Tibial nerve (tissue), 4 donors: ENCODE results near the gene DNM3. TPM values are rescaled to one million over a fixed set of nuclear protein-coding genes. Genes with fewer than 3 reads are reported as not detected.

Experiments used
- DNase-seq, 2 donors: peaks; one replicate each; pipeline ENCODE4 v3.0.0-alpha.2; 2019; ENCODE audit warnings: low spot score in 2 of 2
- H3K27ac ChIP-seq, 4 donors: fragments of 200-600 bp; sonication (generic) in 3 of 4; one replicate each; pipeline ENCODE4 v1.5.1; 2017 to 2019; ENCODE audit warnings: mild to moderate bottlenecking in 1 of 4
- H3K27me3 ChIP-seq, 2 donors: fragments of 200-600 bp; sonication (generic) in 1 of 2; one replicate each; pipeline versions ENCODE4 v1.5.1 to v1.6.0; 2017 to 2019
- H3K36me3 ChIP-seq, 3 donors: fragments of 200-600 bp; sonication (generic); one replicate each; pipeline ENCODE4 v1.5.1; 2018 to 2019
- H3K4me1 ChIP-seq, 4 donors: fragments of 200-600 bp; sonication (generic) in 3 of 4; one replicate each; pipeline ENCODE4 v1.5.1; 2017 to 2019
- H3K4me3 ChIP-seq, 4 donors: fragments of 200-600 bp; sonication (generic) in 3 of 4; one replicate each; pipeline ENCODE4 v1.5.1; 2017 to 2019; ENCODE audit warnings: mild to moderate bottlenecking in 1 of 4, moderate library complexity in 1 of 4
- H3K9me3 ChIP-seq, 4 donors: fragments of 200-600 bp; sonication (generic) in 3 of 4; one replicate each; pipeline ENCODE4 v1.5.1; 2017 to 2019
- EP300 ChIP-seq, 2 donors: sonication (generic); formaldehyde crosslinking; IDR thresholded peaks; one replicate each; pipeline ENCODE4 v1.6.1; 2017; ENCODE audit warnings: antibody characterized with exemption in 2 of 2, mild to moderate bottlenecking in 1 of 2
- POLR2A ChIP-seq, 2 donors: fragments of 450-650 bp; IDR thresholded peaks; one replicate each; pipeline ENCODE4 v1.6.1; 2017; ENCODE audit warnings: antibody characterized with exemption in 2 of 2, mild to moderate bottlenecking in 2 of 2, moderate library complexity in 2 of 2
- WGBS, 2 donors: methylation state at CpG; one replicate each; pipeline ENCODE4 v1.1.5; 2018; 5-methylcytosine and 5-hydroxymethylcytosine counted together
- total RNA-seq, 4 donors: library from RNA; depleted of rRNA; stranded (reverse); fragments of >200 nt; gene quantifications; one replicate each; pipeline ENCODE4 v1.1.0, GENCODE V29; 2016
- TF ChIP-seq, protein P1 (sequence below), 5 experiments: fragments of 200-600 bp in 3 of 5; fragments of 450-650 bp in 2 of 5; sonication (generic) in 3 of 5; IDR thresholded peaks; one replicate each; pipeline ENCODE4 v1.5.1; 2016 to 2019; ENCODE audit warnings: antibody characterized with exemption in 5 of 5, mild to moderate bottlenecking in 3 of 5, moderate library complexity in 2 of 5

DNM3 gene
- 10 to 100 TPM in 3 of 4 donors, 1 to 10 TPM in 1; 9.8 to 15.3 (median 12.3) TPM for total RNA-seq

DNA sequence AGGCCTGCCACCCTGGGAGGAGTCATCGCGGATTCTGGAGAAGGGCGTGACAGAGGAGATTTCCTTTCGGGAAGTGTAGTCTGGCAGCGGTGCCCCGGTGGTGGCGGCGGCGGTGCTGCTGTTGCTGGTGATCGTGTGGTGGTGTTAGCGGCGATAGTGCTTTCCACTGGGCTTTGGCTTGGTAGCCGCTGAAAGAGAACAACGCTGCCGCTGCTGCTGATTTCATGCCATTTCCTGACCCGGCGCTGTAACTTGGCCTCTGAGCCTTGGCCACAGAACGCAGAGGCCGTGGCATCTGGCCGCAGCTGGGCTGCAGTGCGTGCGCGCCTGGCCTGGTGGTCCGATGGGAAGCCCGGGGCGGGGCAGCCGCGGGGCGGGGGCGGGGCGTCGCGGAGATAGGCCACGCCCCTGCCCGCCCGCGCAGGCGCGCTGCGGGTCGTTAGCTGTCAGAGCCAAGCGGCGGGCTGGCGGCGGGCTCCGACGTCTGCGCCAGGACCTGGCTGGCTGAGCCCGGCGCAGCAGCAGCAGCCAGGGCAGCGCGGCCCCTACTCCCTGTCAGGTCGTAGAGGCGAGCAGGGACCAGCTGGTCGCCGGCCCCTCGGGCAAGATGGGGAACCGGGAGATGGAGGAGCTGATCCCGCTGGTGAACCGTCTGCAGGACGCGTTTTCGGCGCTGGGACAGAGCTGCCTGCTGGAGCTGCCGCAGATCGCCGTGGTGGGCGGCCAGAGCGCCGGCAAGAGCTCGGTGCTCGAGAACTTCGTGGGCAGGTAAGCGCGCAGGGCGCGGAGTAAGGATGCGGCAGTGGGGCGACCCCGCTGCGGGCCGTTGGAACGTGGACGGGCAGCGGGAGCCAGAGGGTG is at the start of gene DNM3:
DNM3 (plus strand) TSS at position 449 of the 861 bp plus-strand sequence; CDS start at position 608, 159 bp downstream.
- no peaks in the 10 kb centered on the region for H3K36me3 ChIP-seq
- TF ChIP-seq POLR2A (IDR thresholded peaks at IDR 0.05) (peak; percentile 66 to 84), EP300 (IDR thresholded peaks at IDR 0.05) (peak in 1 of 2 donors; percentile 87)
- TF ChIP-seq, protein P1, sequence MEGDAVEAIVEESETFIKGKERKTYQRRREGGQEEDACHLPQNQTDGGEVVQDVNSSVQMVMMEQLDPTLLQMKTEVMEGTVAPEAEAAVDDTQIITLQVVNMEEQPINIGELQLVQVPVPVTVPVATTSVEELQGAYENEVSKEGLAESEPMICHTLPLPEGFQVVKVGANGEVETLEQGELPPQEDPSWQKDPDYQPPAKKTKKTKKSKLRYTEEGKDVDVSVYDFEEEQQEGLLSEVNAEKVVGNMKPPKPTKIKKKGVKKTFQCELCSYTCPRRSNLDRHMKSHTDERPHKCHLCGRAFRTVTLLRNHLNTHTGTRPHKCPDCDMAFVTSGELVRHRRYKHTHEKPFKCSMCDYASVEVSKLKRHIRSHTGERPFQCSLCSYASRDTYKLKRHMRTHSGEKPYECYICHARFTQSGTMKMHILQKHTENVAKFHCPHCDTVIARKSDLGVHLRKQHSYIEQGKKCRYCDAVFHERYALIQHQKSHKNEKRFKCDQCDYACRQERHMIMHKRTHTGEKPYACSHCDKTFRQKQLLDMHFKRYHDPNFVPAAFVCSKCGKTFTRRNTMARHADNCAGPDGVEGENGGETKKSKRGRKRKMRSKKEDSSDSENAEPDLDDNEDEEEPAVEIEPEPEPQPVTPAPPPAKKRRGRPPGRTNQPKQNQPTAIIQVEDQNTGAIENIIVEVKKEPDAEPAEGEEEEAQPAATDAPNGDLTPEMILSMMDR (IDR thresholded peaks at IDR 0.05) = peak in 1 of 5 experiments; percentile 8
- H3K4me1 ChIP-seq = peaks cover 0 to 16% (median 0%) of the 10 kb centered on the region in 4 donors
- peak within 1 kb of the TSS; percentile 71 to 88 (median 78) for H3K27ac ChIP-seq
- no peaks in the 10 kb centered on the region for H3K27me3 ChIP-seq
- H3K9me3 ChIP-seq = peaks cover 0 to 5% (median 0%) of the 10 kb centered on the region in 4 donors
- H3K4me3 ChIP-seq = peak within 1 kb of the TSS; percentile 66 to 92 (median 86)
- 1 to 9% methylated on average over 22 to 57 of the region's 85 CpGs for WGBS, 2 donors
- peak; percentile 51 to 66 for DNase-seq

DNA sequence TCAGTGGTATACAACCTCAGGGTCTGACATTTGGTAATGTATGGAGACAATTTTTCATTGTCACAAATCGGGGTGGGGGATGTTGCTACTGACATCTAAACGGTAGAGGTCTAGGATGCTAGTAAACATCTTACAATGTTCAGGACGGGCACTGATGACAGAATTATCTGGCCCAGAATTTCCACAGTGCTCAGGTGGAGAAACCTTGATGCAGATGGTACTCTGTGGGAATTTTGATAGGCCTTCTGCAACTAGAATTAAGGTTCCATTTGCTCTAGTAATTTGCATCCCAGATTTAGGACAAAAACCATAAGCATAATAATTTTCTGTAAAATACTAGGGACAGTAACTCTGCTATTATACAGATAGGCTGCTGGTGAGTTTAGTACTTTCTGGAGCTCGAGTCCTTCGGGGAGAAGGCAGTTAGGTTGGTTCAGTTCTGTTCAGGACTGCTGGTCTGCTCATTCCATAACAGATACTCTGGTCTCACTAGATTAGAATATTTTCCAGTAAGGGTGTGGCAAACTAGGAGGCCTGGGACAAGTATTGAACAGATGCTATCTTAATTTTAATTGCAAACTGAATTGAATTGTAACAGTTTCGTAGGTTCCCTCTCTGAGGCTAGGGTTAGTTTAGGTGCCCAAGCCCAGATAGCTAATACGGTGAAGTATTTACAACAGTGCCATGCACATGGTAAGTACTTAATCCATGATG is 48.5 kb upstream of the DNM3 start:
- TF ChIP-seq POLR2A (IDR thresholded peaks at IDR 0.05) (no peak), EP300 (IDR thresholded peaks at IDR 0.05) (no peak)
- TF ChIP-seq, protein P1 (IDR thresholded peaks at IDR 0.05) = no peak
- Histone ChIP-seq H3K4me1 (peaks cover 0 to 8% (median 0%) of the 10 kb centered on the region in 4 donors), H3K4me3 (no peak overlapping the region), H3K27me3 (no peaks in the 10 kb centered on the region), H3K9me3 (no peaks in the 10 kb centered on the region), H3K36me3 (peaks cover 0 to 100% (median 41%) of the 10 kb centered on the region in 3 donors), H3K27ac (no peak overlapping the region)
- DNase-seq = no peak
- 92% methylated on average over 7 of the region's 7 CpGs for WGBS, 2 donors

DNA sequence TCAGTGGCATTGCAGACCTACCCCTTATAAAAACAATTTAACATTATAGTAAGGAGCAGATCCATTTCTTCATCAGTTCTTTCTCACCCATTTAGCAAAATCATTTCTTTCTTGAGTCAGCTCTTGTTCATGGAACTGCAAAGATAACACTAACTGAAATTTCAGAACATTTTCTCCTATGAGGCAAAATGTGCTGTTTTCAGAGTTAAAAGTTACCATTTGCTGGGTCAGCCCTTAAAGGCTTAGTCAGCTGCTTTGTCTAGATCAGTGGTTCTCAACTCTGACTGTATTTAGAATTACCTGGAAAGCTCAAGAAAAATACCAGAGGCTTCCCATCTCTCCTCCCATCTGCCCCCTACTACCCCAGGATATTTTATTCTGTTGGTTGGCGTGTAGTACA is 47.7 kb upstream of the DNM3 start:
- Histone ChIP-seq H3K27ac (no peak overlapping the region), H3K9me3 (no peaks in the 10 kb centered on the region), H3K4me1 (peaks cover 0 to 3% (median 0%) of the 10 kb centered on the region in 4 donors), H3K4me3 (no peak overlapping the region), H3K27me3 (no peaks in the 10 kb centered on the region), H3K36me3 (peaks cover 0 to 100% (median 32%) of the 10 kb centered on the region in 3 donors)
- no peak for TF ChIP-seq EP300 (IDR thresholded peaks at IDR 0.05)
- TF ChIP-seq, protein P1 (IDR thresholded peaks at IDR 0.05) = no peak
- TF ChIP-seq POLR2A (IDR thresholded peaks at IDR 0.05) = no peak
- 100% methylated on average over 1 of the region's 1 CpG for WGBS, 2 donors
- DNase-seq = no peak

DNA sequence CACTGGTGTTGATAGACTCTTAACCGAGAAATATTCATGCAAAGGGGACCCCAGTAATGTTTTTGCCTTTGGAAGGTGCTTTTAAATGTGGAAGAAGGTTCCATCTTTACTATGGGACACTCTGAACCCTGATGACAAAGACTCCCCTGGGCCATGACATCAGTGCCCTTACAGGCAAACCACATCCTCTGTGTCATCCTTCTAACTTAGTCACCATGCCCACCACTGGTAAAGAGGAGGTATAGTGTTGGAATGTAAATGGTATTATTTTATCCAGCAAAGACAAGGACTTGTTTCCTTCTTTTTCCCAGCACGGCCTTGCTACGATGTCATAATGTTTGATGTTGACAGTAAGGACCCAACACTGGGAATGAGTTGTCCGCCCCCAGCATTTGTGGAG is 47.2 kb upstream of the DNM3 start:
- Histone ChIP-seq H3K4me1 (no peaks in the 10 kb centered on the region), H3K36me3 (peaks cover 0 to 96% (median 32%) of the 10 kb centered on the region in 3 donors), H3K9me3 (no peaks in the 10 kb centered on the region), H3K27me3 (no peaks in the 10 kb centered on the region), H3K27ac (no peak overlapping the region), H3K4me3 (no peak overlapping the region)
- 88 to 94% methylated on average over 4 of the region's 4 CpGs for WGBS, 2 donors
- DNase-seq = no peak
- no peak for TF ChIP-seq EP300 (IDR thresholded peaks at IDR 0.05)
- TF ChIP-seq, protein P1 (IDR thresholded peaks at IDR 0.05) = no peak
- no peak for TF ChIP-seq POLR2A (IDR thresholded peaks at IDR 0.05)
